Measurements from ENCODE around the gene MED26.

DNA sequence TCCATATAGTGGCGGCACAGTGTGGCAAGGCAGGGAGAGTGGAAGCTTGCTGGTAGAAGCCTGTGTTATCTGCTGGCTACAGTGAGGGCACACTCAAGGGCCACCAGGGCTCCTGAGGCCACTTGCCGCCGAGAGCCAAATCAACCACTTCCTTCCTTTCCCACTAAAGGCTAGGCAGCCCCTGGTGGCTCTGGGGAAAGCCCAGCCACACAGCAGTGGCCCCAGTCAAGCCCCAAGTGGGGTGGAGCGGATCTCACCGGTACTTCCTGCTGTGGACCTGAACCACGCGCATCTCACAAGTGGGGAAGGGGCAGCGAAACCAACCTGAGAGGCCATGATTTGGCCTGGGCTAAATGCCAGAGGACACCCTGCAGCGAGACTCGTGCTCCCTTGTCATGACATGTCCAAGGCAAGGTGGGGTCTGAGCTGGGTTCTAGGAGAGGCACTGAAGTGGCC lies 33.8 kb downstream of the MED26 start:
- TF ChIP-seq, protein P1, sequence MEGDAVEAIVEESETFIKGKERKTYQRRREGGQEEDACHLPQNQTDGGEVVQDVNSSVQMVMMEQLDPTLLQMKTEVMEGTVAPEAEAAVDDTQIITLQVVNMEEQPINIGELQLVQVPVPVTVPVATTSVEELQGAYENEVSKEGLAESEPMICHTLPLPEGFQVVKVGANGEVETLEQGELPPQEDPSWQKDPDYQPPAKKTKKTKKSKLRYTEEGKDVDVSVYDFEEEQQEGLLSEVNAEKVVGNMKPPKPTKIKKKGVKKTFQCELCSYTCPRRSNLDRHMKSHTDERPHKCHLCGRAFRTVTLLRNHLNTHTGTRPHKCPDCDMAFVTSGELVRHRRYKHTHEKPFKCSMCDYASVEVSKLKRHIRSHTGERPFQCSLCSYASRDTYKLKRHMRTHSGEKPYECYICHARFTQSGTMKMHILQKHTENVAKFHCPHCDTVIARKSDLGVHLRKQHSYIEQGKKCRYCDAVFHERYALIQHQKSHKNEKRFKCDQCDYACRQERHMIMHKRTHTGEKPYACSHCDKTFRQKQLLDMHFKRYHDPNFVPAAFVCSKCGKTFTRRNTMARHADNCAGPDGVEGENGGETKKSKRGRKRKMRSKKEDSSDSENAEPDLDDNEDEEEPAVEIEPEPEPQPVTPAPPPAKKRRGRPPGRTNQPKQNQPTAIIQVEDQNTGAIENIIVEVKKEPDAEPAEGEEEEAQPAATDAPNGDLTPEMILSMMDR (IDR thresholded peaks at IDR 0.05): no peak
- TF ChIP-seq POLR2AphosphoS5 (IDR thresholded peaks at IDR 0.05) (no peak), POLR2A (IDR thresholded peaks at IDR 0.05) (no peak)
